H1 (cell line): ENCODE results near the gene TRIM9.

Source experiments
- FOSL1 ChIP-seq: IDR thresholded peaks from 2 replicates; pipeline ENCODE4 v1.6.1; 2011; ENCODE audit warnings: mild to moderate bottlenecking, low read depth, low read length, moderate library complexity; ENCODE audit not compliant: insufficient read depth
- PHF8 ChIP-seq: fragments of 200-600 bp; sonication (generic); conservative IDR thresholded peaks from 2 replicates; pipeline ENCODE4 v1.7.1; 2012; ENCODE audit warnings: low read depth, mild to moderate bottlenecking, inconsistent platforms, low read length, moderate library complexity
- POLR2A ChIP-seq, 2 experiments: IDR thresholded peaks; 1 replicate in 1 of 2; 2 replicates in 1 of 2; pipeline ENCODE4 v1.6.1; 2011; ENCODE audit warnings: low read depth in 2 of 2, low read length in 2 of 2, mild to moderate bottlenecking in 2 of 2; ENCODE audit errors: control extremely low read depth in 1 of 2
- POLR2AphosphoS5 ChIP-seq: IDR thresholded peaks from 2 replicates; pipeline ENCODE4 v1.6.1; 2011; ENCODE audit warnings: low read depth, low read length
- TF ChIP-seq, protein P1 (sequence below), 3 experiments: IDR thresholded peaks; 1 replicate in 2 of 3; 2 replicates in 1 of 3; pipeline versions ENCODE4 v1.5.1 to v1.6.1; 2011; ENCODE audit warnings: low read length in 3 of 3, mild to moderate bottlenecking in 3 of 3, inconsistent platforms in 2 of 3, low read depth in 1 of 3, moderate library complexity in 1 of 3; ENCODE audit not compliant: insufficient read depth in 1 of 3; ENCODE audit errors: control extremely low read depth in 1 of 3
- TF ChIP-seq, protein P2 (sequence below): IDR thresholded peaks from 2 replicates; pipeline ENCODE4 v1.6.1; 2012; ENCODE audit warnings: inconsistent platforms
- TF ChIP-seq, protein P3 (sequence below): IDR thresholded peaks from 2 replicates; pipeline ENCODE4 v1.6.1; 2011; ENCODE audit warnings: low read depth, mild to moderate bottlenecking, low read length; ENCODE audit not compliant: insufficient read depth

DNA sequence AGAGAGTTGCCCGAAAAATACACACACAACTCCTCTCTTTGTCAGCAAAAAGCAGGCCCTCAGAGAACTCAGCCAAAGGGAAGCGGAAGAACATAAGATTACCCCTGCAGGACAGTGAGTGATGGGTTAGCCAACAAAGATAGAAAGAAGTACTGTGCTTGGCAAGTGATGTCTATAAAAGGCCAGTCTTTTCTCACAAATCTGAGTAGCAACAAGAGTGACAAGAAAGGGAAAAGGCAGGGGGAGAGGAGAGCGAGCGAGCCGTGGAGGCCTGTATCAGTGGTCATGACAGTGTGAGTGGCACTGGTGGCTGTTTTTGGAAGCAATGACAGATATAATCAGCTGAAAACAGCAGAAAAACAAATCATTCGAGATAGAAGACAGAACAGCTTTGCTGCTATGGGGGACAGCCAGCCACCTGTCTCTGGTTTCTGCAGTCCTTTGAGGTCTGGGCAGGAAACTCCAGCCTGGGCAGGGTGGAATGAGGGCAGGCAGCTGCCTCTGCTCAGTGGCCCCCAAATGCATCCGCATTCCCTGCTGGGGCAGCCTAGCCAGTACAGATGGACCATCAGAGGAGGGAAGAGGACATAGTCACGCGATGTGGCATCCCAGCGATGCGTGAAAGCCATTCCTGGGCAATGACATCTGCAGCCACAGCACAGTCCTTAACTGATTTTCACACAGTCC is 74.7 kb downstream of the TRIM9 start:
- TF ChIP-seq FOSL1 (no peak), POLR2A (IDR thresholded peaks at IDR 0.05; ENCODE audit: control extremely low read depth in 1 of 2, low read depth in 2 of 2, low read length in 2 of 2) (no peak), PHF8 (no peak), POLR2AphosphoS5 (no peak)
- TF ChIP-seq, protein P1, sequence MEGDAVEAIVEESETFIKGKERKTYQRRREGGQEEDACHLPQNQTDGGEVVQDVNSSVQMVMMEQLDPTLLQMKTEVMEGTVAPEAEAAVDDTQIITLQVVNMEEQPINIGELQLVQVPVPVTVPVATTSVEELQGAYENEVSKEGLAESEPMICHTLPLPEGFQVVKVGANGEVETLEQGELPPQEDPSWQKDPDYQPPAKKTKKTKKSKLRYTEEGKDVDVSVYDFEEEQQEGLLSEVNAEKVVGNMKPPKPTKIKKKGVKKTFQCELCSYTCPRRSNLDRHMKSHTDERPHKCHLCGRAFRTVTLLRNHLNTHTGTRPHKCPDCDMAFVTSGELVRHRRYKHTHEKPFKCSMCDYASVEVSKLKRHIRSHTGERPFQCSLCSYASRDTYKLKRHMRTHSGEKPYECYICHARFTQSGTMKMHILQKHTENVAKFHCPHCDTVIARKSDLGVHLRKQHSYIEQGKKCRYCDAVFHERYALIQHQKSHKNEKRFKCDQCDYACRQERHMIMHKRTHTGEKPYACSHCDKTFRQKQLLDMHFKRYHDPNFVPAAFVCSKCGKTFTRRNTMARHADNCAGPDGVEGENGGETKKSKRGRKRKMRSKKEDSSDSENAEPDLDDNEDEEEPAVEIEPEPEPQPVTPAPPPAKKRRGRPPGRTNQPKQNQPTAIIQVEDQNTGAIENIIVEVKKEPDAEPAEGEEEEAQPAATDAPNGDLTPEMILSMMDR (IDR thresholded peaks at IDR 0.05; ENCODE audit: control extremely low read depth in 1 of 3, insufficient read depth in 1 of 3, low read depth in 1 of 3, low read length in 3 of 3), result no peak
- TF ChIP-seq, protein P2, sequence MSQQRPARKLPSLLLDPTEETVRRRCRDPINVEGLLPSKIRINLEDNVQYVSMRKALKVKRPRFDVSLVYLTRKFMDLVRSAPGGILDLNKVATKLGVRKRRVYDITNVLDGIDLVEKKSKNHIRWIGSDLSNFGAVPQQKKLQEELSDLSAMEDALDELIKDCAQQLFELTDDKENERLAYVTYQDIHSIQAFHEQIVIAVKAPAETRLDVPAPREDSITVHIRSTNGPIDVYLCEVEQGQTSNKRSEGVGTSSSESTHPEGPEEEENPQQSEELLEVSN, result no peak
- TF ChIP-seq, protein P3, sequence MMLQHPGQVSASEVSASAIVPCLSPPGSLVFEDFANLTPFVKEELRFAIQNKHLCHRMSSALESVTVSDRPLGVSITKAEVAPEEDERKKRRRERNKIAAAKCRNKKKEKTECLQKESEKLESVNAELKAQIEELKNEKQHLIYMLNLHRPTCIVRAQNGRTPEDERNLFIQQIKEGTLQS, result no peak
